ENCODE measurements around the gene SLC51B. TPM values are rescaled to one million over a fixed set of nuclear protein-coding genes. Genes with fewer than 3 reads are reported as not detected.

Gene SLC51B
- total and polyA plus RNA-seq, 10 of the 15 experiments (the other 5 are each of a cell fraction or from before 2014, with no cell fraction given) = 0.05 to 0.17 (median 0.13) TPM; not detected in 7

- TF ChIP-seq MYC (IDR thresholded peaks at IDR 0.05; ENCODE audit: insufficient read depth, insufficient read length, insufficient replicate concordance, low read length, severe bottlenecking) (no peak), EGR1 (IDR thresholded peaks at IDR 0.05; ENCODE audit: borderline replicate concordance in 1 of 2, low read depth in 2 of 2, low read length in 2 of 2) (peak in 1 of 2 experiments; percentile 81; a peak in 2 of 3 replicates), ZNF384 (IDR thresholded peaks at IDR 0.05; ENCODE audit: borderline replicate concordance, low read depth, low read length) (no peak), IRF3 (IDR thresholded peaks at IDR 0.05) (no peak), MLLT1 (IDR thresholded peaks at IDR 0.05) (no peak), ESRRA (IDR thresholded peaks at IDR 0.05; ENCODE audit: low read length) (no peak), RCOR1 (conservative IDR thresholded peaks at IDR 0.05; ENCODE audit: low read depth, low read length) (no peak), YY1 (IDR thresholded peaks at IDR 0.05; ENCODE audit: low read depth, low read length) (peak; percentile 88), LARP7 (IDR thresholded peaks at IDR 0.05) (peak; percentile 91), PML (IDR thresholded peaks at IDR 0.05; ENCODE audit: low read length) (no peak), TAF1 (IDR thresholded peaks at IDR 0.05; ENCODE audit: borderline replicate concordance, low read depth, low read length) (peak; percentile 61; the same call in 1 of the 2 replicates), SPI1 (IDR thresholded peaks at IDR 0.05; ENCODE audit: borderline replicate concordance, insufficient read depth, low read depth, low read length) (no peak), USF2 (IDR thresholded peaks at IDR 0.05; ENCODE audit: borderline replicate concordance, low read depth, low read length) (no peak), SRF (IDR thresholded peaks at IDR 0.05; ENCODE audit: low read depth in 2 of 2, low read length in 2 of 2) (no peak), CEBPB (IDR thresholded peaks at IDR 0.05; ENCODE audit: borderline replicate concordance in 1 of 2, low read depth in 2 of 2, low read length in 2 of 2) (no peak), ASH2L (IDR thresholded peaks at IDR 0.05; ENCODE audit: borderline replicate concordance, low read depth) (peak; percentile 38; the same call in 1 of the 2 replicates), PRDM15 (CRISPR knock-in tag; IDR thresholded peaks at IDR 0.05) (no peak), NRF1 (conservative IDR thresholded peaks at IDR 0.05; ENCODE audit: low read depth, low read length) (peak; percentile 85), ZBTB33 (IDR thresholded peaks at IDR 0.05) (no peak), KLF5 (IDR thresholded peaks at IDR 0.05; ENCODE audit: partially characterized antibody) (no peak)
Measured at GRCh38 chr15:65028921-65029735, 16.1 kb upstream of the SLC51B start, which contains the start of gene MTFMT (continued).
